NCI-H1930 (cell line): ENCODE data around the gene LRRC66.

Source experiments
- DNase-seq, 2 experiments: peaks; one replicate each; lab custom pipeline; 2025; lab: John Stamatoyannopoulos, UW

LRRC66 gene

DNA sequence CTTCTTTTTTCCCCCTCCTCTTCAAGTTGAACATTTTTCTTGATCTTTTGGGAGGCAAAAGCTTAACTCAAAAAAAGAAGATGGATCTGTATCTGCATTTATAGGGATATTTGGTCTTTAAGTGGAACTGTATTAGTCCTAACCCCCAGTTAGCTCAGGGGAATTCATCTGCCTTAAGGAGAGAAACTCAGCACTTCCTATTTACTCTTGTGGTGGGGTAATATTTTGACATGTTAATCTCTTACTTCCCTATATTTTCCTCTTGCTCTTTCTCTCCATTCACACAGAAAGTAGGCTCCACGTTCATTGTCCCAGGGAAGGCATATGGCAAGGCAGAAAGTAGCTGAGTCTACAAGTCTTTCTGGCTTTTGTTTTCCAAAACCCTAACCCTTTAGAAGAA lies 5.3 kb downstream of the LRRC66 start:
- no peak for DNase-seq

DNA sequence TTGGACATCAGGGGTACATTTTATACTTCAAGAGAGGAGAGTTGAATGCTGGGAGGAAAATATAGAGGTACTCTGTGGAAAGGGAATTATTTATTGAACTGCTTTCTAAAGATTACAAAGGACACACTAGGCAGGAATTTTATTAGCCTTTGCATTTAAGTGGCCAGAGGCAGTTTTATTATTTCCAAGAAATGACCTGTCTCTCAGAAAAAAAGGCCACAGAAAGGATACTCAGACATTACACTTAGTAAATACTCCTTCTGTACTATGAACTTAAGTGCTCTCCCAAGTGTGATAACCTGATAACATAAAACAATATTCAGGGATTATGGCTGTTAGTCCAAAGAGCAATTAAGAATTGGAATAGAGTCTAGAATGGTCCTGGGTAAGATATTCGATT lies 7.5 kb downstream of the LRRC66 start:
- DNase-seq: no peak

DNA sequence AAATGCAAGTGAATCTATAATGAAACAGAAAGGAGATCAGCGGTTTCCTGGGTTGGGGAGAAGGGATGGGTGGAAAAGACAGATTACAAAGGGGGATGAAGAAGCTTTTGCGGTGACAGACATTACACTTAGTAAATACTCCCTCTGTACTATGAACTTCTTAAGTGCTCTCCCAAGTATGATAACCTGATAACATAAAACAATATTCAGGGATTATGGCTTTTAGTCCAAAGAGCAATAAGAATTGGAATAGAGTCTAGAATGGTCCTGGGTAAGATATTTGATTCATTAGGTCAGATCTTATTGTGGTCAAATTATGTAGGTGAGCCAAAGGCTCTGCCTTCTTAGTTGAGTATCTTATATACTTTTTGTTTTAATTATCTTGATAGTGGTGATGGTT lies 9.2 kb downstream of the LRRC66 start:
- DNase-seq: no peak

DNA sequence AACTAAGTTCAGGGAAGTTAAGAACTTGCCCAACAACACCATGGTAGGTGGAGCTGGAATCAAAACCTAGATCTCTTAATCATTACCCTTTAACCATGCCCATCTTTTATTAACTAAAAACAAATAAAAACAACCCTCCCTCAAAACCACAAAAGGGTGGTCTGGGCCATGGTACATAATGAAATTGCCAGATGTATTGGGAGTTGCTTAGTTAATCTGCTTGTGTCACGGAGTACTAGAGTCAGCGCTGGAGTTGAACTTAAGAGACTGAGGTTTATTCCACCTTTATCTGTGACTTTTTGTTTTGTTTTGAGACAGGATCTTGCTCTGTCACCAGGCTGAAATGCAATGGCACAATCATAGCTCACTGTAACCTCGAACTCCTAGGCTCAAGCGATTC lies 13.3 kb downstream of the LRRC66 start:
- no peak for DNase-seq

DNA sequence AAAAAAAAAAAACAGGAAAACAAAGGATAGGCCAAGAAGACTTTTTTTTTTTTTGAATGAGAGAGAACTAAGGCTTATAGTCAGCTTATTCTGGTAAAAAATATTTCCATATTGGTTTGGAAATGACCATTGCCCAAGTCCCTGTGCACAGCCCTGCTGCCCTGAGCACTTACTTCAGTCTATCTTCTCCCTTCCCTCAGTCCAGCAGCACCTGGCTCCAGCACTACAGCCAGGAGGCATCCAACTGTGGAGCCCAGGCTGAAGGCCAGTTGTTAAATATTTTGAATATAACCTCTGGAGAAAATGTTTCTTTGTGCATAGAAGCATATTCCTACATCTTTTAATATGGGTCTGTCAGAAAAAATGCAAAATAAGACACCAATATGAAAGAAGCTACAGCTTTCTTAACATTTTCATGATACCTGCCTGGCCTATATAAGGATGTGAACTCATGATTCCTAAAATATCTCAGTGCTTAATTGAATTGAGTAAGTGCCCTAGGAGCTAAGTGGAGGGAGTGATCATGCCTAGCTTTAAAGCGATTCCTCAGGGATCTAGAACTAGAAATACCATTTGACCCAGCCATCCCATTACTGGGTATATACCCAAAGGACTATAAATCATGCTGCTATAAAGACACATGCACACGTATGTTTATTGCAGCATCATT lies 14.4 kb downstream of the LRRC66 start:
- no peak for DNase-seq

DNA sequence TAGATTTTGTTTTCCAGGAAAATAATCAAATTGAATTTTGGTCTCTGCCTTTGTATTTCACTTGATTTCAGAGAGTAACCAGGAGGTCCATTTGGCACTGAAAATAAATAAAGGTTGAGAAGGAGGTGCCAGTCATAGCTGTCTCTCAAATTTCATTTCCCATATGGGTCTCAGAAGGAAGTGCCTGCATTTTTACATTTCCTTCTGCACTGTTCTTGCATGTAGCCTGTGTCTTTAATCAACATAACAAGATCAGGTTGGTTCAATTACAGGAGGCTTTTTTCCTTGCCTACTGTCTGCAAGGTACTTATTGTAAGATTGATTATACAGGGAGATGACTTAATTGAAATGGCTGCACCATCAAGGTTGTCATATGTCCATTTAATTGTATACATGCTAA lies 15.7 kb downstream of the LRRC66 start:
- DNase-seq: no peak

DNA sequence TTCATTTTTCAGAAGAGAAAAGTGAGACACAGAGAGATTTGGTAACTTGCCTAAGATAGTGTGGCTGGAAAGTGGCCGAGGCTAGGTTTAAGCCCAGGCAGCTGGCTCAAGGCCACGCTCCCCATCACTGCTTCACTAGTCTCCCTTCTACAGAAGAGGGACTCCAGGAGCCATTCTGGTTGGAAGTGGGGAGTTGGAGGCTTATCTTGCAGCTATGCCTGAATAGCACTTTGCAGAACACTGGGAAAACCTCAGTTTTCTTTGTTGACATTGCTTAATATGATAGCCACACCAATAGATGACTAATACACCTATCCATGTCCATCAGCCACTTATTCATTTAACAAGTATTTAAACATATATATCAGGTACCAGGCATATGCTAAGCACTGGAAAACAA lies 18.5 kb downstream of the LRRC66 start:
- no peak for DNase-seq

DNA sequence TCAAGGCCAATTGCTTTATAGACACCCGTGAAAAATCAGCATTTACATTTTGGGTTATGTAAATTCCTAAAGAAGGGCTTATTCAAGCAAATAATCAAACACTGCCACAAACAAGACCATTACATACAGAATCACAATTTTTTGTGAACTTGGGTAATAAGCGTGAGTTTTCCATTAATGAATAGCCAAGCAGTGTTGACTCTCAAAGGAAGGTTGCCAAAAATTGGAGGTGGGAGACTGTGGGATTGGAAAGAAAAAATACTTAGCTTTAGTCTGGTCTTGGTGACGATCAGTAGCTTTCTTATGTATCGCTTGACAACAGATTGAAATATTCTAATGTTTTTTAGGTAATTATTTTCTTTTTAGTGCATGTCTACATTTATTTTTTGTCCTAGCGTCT lies 20.9 kb downstream of the LRRC66 start:
- DNase-seq: no peak

DNA sequence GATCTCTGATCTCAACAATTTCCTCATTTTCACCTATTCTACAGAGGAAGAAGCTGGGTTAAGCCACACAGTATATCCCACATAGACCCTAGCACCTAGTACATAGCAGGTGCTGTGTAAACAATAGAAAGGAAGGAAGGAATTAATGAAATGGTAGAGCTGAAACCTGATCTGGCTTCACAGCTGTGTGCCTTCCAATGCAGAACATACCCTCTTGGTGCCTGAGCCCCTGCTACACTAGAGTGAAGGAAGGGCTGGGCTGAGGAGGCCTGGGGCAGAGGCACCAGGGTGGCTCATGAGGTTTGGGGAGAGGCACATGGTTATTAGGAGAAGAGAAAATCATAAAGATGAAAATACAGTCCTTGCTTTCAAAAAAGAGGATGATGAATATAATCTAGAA lies 21.3 kb downstream of the LRRC66 start:
- no peak for DNase-seq

DNA sequence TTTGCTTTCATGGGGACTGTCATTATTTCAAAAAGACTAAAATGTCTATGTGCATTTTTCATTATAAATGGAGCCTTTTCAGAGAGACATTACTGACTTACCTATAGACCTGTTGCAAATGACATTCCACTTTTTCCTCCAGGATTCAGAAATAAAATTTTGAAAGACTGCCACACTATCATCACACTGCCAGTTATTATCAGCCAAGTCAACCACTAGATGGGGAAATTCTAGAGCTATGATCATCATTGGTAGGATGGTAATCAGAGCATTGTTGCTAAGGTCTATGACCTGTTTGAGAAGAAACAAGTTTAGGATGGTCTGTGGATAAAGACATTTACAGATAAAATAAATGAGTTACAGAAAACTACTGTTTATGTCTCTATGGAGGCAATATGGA lies 22.5 kb downstream of the LRRC66 start:
- DNase-seq: no peak

DNA sequence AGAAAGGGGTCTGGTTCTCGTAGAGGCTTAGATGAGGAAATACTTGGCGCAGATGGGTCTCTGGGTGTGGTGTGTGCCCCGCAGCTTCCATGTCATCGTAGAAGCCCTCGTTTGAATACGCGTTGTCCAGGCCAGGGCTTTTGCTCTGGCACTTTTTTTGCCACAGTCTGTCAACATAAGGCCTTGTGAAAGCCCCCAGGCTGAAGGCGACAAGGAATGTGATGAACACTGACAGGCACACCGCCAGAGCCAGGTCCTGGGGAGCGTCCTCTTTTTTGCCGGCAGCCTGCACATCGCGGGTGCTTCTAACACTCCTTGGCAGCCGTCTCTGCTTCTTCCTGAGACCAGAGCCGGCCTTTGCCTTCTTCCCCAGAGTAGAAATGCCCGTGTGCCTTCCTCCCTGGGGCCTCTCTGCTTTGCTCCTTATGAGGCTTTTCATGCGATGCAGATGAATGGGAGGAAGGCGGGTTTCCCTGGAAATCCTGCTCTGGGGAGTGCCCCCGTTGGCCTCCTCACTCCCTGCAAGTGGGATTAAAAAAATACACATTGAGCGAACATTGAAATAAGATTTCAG lies 24.4 kb downstream of the LRRC66 start:
- no peak for DNase-seq

DNA sequence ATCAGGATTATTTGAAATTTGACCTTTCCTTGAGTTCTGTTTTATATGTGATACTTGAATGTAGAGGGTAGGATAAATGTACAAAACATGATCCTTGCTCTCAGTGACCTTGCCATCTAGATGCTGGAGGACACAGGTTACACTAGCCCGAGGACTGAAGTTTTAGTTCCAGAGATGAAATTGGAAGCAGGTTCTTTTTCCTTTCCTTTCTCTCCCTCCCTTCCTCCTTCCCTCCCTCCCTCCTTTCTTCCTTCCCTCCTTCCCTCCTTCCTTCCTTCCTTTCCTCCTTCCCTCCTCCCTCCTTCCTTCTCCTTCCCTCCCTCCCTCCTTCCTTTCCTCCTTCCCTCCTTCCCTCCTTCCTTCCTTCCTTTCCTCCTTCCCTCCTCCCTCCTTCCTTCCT lies 54.3 kb downstream of the LRRC66 start:
- DNase-seq: no peak

DNA sequence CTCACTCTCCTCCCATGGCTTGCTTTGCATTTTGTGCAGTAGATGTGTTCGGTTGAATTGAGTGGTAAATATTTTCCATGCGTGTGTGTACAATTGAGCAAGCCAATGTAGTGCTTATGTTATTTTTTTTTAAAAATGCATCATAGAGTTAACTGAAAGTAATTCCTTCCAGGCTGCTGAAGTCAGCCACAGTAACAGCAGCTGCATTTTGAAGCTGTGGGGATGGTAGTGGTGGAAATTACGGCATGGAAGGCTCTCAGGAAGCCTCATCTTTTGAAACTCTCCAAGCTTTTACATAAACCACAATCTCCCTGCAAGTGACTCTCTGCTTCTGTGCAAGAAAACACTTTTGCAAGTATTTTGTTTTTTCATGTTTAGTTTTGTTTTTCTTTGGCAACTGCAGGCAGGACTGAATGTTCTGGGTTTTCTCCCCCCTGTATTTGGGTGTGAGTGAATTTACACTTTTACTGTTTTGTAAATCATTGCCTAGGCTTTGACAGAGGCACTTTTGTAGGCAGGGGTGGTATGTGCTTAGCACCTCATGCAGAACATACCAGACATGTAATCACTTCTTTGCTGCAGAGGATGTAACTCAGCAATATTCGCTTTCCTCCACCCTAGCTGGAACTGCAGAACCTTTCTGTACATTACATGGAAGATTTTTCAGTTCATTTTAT lies 56.2 kb downstream of the LRRC66 start:
- DNase-seq: no peak

DNA sequence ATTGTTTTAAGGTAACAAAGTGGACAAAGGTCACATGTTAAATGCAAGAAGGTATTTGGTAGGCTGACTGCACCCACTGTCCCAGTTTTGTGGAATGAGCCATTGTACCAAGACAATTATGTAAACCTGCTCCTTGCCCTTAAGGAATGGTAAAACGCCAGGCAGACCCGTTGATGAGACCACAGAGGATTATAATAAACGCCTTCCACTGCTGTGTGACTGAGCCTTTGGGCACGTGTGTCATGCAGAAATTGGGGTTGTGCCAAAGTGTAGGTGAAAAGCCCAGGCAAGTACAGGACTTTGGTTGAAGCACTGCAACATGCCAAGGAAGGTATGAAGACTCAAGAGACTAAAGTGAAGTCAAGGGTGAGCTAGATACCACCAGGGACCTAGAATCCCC lies 59.7 kb downstream of the LRRC66 start:
- no peak for DNase-seq

DNA sequence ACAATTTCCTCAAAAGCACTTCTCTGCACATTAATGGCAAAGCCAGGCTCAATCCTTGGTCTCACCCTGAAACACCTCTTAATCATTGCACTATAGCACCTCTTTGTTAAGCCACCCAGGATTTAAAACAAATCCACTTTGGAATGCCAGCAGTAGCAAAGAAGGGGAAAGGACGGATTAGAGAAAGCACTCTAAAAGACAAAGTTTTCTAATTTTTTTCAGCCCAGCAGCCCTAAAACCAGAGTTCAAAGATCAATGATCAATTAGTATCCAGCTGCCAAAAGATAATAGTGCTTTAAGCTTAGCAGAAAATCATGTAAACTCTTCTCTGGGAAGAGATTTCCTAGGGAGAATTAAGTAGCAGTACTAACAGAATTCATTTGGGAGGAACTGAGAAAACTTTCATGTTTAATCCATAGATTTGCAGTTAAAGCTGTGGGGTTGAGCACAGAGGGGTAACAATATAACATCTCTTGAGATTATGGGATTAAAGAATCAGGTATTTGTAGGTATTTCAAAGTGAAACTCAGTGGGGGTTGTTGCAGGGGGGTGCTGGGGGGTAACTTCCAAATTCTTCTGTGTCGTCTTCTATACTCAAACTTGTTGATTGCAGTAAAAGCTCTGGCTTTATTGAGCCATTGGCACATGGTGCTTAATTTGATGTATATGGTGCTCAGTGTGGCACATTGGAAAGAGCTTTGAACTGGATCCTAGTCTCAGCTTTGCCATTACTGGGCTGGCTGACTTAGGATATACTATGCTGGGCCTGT lies 61.8 kb downstream of the LRRC66 start:
- DNase-seq: no peak
